Pericardium fibroblast (primary cell): Measurements from ENCODE around the gene SH2D4B. TPM values are rescaled to one million over a fixed set of nuclear protein-coding genes. Genes with fewer than 3 reads are reported as not detected.

Experiments used
- total RNA-seq: library from RNA; depleted of rRNA; stranded (reverse); fragments of >200 nt; gene quantifications from 2 replicates; pipeline ENCODE4 v1.2.3, GENCODE V29; 2015

SH2D4B gene
- not detected in 2 replicates for total RNA-seq

GRCh38 chr10:80537736-80538480 lies at the start of gene SH2D4B:
TSS of gene SH2D4B (plus strand) at chr10:80537902. CDS start at chr10:80538332, 430 bp downstream.

Other genes starting within 250 kb of the SH2D4B start
- gene MAT1A, start 248.2 kb upstream of the SH2D4B start, total RNA-seq, result not detected in 2 replicates
- gene DYDC1, start 181.1 kb upstream of the SH2D4B start, total RNA-seq, result not detected in 2 replicates
- not detected in 2 replicates for gene DYDC2, start 181.1 kb upstream of the SH2D4B start, total RNA-seq
- gene PRXL2A, start 129.4 kb upstream of the SH2D4B start, total RNA-seq, result 11.3 and 12.2 TPM in 2 replicates
- 22.9 and 23.2 TPM in 2 replicates for gene TSPAN14, start 83.6 kb upstream of the SH2D4B start, total RNA-seq